ENCODE measurements around the gene HAND2.

The HAND2 gene

GRCh38 chr4:173536808-173537429 lies 6.9 kb upstream of the HAND2 start:
- no peak for DNase-seq (ENCODE audit: low read depth, low spot score)

- DNase-seq (ENCODE audit: low read depth, low spot score): no peak
These were observed 5.9 kb upstream of the HAND2 start for GRCh38 chr4:173535957-173536356.

GRCh38 chr4:173535165-173535902 lies 5.3 kb upstream of the HAND2 start:
- no peak for DNase-seq (ENCODE audit: low read depth, low spot score)

- no peak for DNase-seq (ENCODE audit: low read depth, low spot score)
These were observed 4.4 kb upstream of the HAND2 start for GRCh38 chr4:173534434-173534833.

- DNase-seq (ENCODE audit: low read depth, low spot score): no peak
These were observed 2.9 kb upstream of the HAND2 start for GRCh38 chr4:173532725-173533511.

- DNase-seq (ENCODE audit: low read depth, low spot score): no peak
These were observed 1.3 kb upstream of the HAND2 start for GRCh38 chr4:173531086-173531965.

- DNase-seq (ENCODE audit: low read depth, low spot score): no peak
These were observed 477 bp upstream of the HAND2 start for GRCh38 chr4:173530326-173531085.

GRCh38 chr4:173528378-173529321 lies 1.4 kb downstream of the HAND2 start:
- DNase-seq (ENCODE audit: low read depth, low spot score): no peak

GRCh38 chr4:173527103-173527891 lies 2.7 kb downstream of the HAND2 start:
- no peak for DNase-seq (ENCODE audit: low read depth, low spot score)

- no peak for DNase-seq (ENCODE audit: low read depth, low spot score)
These were observed 3.3 kb downstream of the HAND2 start for GRCh38 chr4:173526724-173527102.

GRCh38 chr4:173526027-173526482 lies 4.0 kb downstream of the HAND2 start:
- DNase-seq (ENCODE audit: low read depth, low spot score): no peak

GRCh38 chr4:173525118-173526011 lies 4.7 kb downstream of the HAND2 start:
- no peak for DNase-seq (ENCODE audit: low read depth, low spot score)

- no peak for DNase-seq (ENCODE audit: low read depth, low spot score)
These were observed 5.6 kb downstream of the HAND2 start for GRCh38 chr4:173524218-173525117.

GRCh38 chr4:173522951-173523395 lies 7.1 kb downstream of the HAND2 start:
- DNase-seq (ENCODE audit: low read depth, low spot score): no peak

GRCh38 chr4:173522160-173522950 lies 7.7 kb downstream of the HAND2 start:
- peak; percentile 88 for DNase-seq (ENCODE audit: low read depth, low spot score)

All from astrocyte of the hippocampus (primary cell).